Stimulated activated CD8-positive, alpha-beta memory T cell treated with anti-CD3 and anti-CD28 coated beads, Interleukin-4, amount 100 ng/mL, for 1 hour (primary cell): ENCODE results near the gene EXOC4.

Experiments used
- DNase-seq, 2 donors: peaks; one replicate each; pipeline ENCODE4 v3.0.0-alpha.2; 2020; ENCODE audit warnings: low read depth in 2 of 2, low spot score in 1 of 2

EXOC4 gene

GRCh38 chr7:133482599-133482998, 229.7 kb downstream of the EXOC4 start:
- DNase-seq, result no peak

DNA sequence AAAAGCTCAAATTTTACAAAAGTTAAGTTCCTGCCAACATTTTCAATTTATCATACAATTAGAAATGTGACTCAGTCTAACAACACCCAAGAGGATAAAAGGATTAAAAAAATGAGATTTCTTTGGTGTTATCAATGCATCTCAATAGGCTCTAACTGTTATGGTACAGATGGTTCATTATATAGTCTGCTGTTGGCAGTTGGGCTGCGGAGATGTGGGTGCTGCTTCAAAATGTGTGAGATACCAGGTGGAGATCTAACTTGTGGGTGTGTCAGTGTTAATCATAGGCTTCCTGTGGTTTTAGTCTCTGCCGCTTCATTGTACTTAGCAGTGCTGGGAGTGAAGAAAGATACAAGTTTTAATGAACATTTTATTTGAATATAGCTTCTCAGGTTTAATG, 231.2 kb downstream of the EXOC4 start:
- DNase-seq, result peak in 1 of 2 donors; percentile 9

DNA sequence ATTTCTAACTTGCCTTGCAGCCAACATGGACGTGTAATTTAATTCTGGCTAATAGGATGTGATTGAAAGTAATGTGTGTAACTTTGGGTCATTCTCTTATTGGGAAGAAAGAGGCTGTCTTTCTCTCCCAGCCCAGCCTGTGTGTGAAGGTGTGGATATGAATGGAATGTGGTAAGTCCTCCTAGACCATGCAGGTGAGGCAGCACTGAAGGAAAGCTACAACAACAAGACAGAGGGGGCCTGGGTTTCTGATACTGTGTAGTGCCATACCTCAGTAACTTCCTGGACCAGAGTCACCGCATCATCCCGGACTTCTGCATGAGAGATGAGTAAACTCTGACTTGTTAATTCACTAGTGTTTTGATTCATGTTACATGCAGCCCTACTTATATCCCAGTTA, 237.0 kb downstream of the EXOC4 start:
- DNase-seq, result no peak

DNA sequence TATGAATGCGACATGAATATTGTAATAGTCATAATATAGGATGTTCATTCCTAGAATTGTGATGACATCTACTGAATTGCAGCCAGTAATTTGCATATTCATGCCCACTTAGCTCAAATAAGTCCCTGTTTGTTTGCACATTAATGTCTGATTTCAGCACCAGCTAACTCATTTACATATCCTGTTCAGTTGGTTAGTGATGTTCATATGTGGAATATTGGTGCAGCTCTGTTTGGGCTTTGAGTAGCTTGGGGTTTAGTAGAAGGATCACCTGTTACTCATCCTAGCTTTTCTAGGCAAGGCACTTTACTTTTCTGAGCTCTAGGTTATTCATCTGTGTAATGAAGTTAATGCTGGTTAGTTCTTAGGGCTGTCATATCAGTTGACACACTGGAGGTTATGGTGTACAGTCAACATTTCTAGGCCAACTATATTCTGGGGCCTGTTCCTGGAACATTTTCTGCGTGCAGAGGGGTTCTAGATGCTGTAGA, 238.4 kb downstream of the EXOC4 start:
- DNase-seq, result no peak

DNA sequence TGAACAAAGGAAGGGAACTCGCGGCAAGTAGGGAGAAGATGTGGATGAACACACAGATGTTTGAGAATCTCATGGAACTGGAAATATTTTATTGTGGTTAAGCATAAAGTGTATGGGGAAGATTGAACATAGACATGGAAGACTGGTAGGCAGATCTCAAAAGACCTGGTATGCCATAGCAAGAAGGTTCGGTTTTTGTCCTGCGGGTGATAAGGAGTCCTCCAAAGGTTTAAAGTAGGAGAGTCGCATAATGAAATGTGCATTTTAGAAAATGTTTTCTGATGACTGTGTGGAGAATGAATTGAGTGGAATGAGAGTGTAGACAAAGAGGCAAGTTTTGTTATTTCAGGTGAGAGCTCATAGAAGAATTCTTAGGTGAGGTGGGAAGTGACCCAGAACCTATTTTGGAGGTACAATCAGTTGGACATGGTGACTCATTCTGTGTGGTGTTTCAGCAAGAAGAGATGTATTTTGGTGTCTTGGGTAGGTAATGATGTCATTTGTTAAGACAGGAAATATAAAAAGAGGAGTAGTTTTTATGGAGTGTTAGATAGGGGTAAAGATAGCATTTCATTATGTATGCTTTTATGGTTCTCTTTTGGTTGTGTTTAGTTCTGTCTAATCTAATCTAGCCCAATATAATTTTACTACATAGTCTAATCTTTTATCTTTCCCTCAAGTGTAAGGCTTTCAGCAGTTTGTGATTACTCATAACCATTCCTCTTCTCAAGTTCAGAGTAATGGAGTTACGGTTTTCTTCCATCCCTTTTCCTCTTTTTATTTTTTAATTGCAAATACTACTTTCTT, 239.2 kb downstream of the EXOC4 start:
- DNase-seq, result no peak

DNA sequence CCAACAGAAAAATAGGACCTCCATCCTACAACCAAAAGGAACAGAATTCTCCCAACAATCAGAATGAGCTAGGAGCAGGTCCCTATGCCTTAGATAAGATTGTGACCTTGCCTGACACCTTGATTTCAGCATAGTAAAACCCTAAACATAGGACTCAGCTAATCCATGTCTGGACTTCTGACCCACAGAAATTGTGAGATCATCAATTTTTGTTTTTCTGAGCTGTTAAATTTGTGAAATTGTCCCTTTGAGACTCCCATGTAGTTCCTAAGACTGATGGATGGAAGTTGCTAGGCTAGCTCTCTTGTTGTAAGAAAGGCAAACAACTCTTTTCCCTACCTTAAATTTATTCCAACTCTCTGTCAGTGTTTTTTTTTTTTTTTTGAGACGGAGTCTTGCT, 244.2 kb downstream of the EXOC4 start:
- DNase-seq, result no peak

- DNase-seq, result no peak
Measured at GRCh38 chr7:133501771-133502170, 248.9 kb downstream of the EXOC4 start.

DNA sequence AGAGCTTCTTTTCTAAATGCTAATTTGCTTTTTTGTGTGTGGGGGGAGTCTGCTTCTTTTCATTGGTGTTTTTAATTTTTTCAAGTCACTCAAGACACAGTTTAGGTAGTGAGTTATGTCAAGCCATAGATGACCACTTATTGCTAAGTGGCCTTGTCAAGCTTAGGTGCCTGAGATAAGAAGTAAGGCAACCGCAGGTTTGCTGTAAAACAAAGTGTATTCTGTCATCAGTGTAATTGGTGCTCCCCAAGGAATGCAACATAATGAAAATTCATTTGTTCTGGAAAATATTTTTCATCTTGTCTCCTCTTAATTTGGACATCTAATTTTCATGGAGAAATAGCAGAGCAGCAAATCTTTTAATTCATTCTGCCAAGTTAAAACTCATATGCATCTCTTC, 249.6 kb downstream of the EXOC4 start:
- no peak for DNase-seq

DNA sequence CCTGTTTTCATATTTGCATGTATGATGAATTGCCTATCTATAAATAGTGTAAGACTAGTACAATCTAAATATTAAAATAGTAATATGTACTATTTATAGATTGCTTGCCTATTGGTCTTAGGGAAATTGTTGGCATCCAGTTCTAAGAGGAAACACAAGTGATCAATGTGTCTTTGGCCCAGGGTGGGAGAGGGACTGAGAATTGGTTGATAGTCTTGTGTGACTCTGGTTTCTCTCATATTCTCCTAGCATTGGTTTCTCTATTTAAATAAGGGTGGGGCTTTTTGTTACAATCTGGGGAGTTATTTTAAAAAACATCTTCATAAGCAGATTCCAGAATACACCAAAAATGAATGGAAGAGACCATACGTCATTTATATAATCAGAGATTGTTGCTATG, 250.1 kb downstream of the EXOC4 start:
- no peak for DNase-seq

DNA sequence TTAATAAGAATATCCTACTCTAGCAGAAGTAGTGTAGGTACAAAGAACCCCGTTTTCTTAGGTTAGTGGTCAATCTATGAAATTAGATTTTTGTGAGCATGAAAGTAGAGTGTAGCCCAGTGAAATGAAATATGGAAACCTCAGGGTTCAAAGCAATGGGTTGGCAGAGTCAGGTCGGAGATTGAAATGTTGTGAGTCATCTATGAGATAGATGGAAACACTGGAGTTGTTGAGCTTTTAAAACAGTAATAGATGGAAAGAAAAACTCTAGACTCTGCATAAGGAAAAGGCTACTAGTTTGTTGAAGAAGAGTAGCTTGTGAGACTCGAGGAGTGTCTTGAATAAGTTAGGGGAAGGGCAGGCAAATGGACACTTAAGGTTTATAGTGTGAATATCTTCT, 251.9 kb downstream of the EXOC4 start:
- DNase-seq, result no peak

DNA sequence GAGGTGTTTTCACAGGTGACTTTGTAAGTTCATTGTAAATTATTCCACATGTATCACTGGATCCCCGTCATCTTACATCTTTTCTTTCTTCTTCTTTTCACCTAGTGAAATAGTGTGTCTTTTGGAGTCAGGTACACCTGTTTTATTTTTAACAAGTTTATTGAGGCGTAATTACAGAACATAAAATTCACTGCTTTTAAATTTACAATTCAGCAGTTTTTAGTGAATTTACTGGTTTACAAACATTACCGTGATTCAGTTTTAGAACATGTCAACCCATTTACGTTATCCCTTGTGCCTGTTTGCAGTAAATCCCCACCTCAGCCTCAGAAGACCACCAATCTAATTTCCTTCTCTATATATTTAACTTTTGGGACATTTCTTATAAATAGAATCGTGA, 256.9 kb downstream of the EXOC4 start:
- no peak for DNase-seq

DNA sequence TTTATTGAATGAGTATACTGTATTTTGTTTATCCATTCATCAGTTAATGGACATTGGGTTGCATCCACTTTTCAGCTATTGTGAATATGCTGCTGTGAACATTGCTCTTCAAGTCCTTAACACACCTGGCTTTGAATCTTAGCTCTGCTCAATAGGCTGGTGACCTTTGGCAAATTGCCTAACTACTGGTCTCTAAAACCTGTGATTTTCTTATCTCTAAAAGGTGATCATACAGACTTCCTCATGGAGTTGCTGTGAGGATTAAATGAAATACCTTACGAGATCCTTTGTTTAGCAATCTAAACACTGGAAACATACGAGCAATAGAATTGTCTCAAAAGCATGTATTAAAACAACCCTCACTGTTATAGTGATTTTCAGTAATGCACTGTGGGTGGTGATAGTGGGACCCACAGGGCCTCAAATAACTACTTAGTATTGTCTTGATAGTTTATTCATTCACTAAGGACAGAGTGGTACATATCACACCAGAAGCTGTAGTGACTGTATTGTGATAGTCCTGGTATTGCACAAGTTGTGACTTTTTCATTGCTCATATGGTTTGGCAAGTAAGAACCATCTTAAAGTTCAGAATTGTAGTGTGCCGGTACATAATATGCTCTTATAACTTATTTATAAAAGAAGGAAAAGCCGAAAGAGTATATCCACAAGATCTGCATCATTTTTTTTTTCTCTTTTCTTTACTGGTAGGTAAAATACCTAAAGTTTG, 257.6 kb downstream of the EXOC4 start:
- no peak for DNase-seq

DNA sequence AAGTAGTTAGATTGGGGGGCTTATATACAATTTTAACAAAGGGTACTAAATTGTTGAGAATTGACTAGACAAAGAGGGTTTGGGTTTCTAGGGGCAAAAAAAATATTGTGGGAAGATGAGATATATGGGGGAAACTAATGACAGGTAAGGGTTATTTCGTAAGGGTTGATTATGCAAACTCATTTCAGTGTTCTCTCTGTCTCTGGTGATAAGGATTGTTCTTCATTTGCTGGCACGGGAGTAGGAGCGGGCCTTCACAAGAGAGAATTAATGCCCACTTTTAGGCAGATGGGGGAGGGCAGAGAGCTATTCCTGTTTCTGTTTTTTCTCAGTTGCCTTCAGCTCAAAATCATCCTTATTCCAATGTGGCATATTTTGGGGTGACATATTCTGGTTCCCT, 258.4 kb downstream of the EXOC4 start:
- DNase-seq, result no peak

- DNase-seq, result no peak
Measured at GRCh38 chr7:133511708-133512107, 258.8 kb downstream of the EXOC4 start.

DNA sequence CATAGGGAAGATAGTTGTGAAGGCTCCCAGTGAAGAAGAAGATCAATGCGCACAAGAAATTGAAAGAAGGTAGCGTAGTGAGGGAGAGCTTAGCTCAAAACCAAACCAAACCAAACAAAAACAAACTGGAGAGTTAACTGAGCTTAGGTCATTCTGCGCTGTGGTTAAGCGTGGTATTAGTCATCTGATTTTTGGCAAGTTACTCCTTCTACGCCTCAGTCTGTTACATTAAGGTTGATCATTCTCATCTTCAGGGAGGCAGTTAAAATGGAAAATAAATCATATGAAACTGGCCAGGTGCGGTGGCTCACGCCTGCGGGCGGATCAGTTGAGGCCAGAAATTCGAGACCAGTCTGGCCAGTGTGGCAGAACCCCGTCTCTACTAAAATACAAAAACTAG, 259.7 kb downstream of the EXOC4 start:
- DNase-seq, result no peak

- no peak for DNase-seq
Measured at GRCh38 chr7:133513608-133514007, 260.7 kb downstream of the EXOC4 start.

GRCh38 chr7:133514551-133514950, 261.7 kb downstream of the EXOC4 start:
- DNase-seq, result no peak

DNA sequence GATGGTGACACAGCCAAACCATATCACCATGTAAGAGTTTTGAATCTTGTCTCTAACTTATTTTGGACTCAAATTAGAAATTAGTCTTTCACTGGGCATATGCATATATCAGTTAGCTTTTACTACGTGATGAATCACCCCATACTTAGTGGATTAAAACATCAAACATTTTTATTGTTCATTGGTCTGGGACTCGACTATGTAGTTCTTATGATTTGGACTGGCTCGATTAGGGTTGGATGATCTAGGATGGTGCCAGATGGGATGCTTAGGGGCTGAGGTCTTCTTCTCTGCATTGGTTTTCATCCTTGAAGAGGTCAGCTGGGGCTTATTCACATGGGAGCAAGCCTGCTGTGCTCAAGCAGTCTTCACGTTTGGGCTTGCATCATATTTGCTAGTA, 264.9 kb downstream of the EXOC4 start:
- DNase-seq, result no peak

GRCh38 chr7:133518718-133519117, 265.8 kb downstream of the EXOC4 start:
- DNase-seq, result no peak

- no peak for DNase-seq
Measured at GRCh38 chr7:133520248-133520647, 267.4 kb downstream of the EXOC4 start.

DNA sequence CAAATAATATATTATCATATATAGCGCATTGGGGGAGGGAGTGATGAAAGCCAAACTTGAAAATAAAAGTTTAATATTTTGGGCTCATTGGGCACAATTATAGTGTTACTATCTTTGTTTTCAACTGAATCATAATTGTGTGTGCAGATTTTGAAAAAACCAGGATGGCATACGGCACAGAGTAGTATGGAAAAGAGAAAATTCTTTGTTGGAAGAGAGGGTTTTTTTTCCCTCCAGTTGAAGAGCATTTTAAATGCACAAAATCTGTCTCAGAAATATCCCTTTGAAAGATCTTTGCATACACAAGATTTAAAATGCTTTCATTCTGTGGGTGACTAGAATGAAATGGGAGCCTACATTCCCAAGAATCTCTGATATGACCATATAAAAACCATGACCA, 269.6 kb downstream of the EXOC4 start:
- DNase-seq, result no peak

DNA sequence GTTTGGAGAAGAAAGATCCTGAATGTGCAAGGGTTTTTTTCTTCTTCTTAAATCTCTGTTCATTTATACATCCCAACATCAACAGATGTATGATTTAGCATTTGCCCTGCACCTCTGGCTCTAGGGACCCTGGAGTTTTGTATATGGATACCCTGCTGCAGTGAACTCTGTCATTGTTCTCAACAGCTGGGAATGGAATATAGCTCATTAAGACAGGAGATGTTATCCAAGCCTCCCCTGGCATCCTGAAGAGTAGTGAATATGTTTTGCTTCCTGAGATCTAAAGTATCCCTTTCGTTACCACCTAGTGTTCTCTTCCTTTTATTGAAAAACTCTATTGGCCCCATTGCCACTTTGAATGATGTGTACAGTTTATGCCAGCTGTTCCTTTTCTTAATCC, 275.9 kb downstream of the EXOC4 start:
- DNase-seq, result no peak

DNA sequence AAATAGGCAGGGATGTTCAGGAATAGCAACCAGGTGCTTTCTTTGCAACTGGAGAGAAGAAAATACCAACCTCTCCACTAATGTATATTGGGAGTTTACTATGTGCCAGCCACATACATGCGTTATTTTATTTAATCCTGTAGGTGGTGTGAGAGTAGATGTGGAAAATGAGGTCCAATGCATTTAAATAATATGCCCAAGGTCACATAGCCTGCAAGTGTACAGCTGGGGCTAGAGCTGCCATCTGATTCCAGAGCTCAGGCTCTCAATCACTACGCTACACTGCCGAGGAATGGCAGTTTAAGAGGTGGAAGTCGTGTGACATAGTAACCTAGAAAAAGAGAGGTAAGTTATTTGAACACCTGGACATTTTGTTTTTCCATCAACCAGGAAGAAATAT, 277.0 kb downstream of the EXOC4 start:
- DNase-seq, result no peak
